K562 (cell line): ENCODE measurements around the gene HAPLN3. TPM values are rescaled to one million over a fixed set of nuclear protein-coding genes. Genes with fewer than 3 reads are reported as not detected.

Experiments used
- KLF16 ChIP-seq: IDR thresholded peaks from 2 replicates; pipeline ENCODE4 v1.6.1; 2016; ENCODE audit warnings: antibody characterized with exemption
- RAD21 ChIP-seq, 2 experiments: fragments of 250-450 bp in 1 of 2; fragments of 450-650 bp in 1 of 2; sonication (Bioruptor Pico) in 1 of 2; formaldehyde crosslinking in 1 of 2; IDR thresholded peaks in 1 of 2; conservative IDR thresholded peaks in 1 of 2; 2 replicates each; pipeline versions ENCODE4 v1.4.0 to v1.8.0; 2020 to 2022; ENCODE audit warnings: mild to moderate bottlenecking in 2 of 2, moderate library complexity in 1 of 2
- SMC3 ChIP-seq: conservative IDR thresholded peaks from 2 replicates; pipeline ENCODE4 v1.6.1; 2011; ENCODE audit warnings: low read depth, low read length, improper control_type of control experiment; ENCODE audit not compliant: insufficient read depth
- TFAM ChIP-seq: fragments of 250-450 bp; sonication (Bioruptor Pico); conservative IDR thresholded peaks from 2 replicates; pipeline ENCODE4 v1.5.0; 2021; ENCODE audit warnings: mild to moderate bottlenecking, moderate library complexity
- YY1 ChIP-seq, 3 experiments: IDR thresholded peaks; 2 replicates each; pipeline ENCODE4 v1.6.1; 2011; ENCODE audit warnings: low read length in 2 of 3, mild to moderate bottlenecking in 2 of 3, moderate library complexity in 2 of 3, borderline replicate concordance in 1 of 3, control low read depth in 1 of 3, low read depth in 1 of 3; ENCODE audit not compliant: insufficient read depth in 3 of 3, insufficient replicate concordance in 2 of 3, control insufficient read depth in 1 of 3, insufficient read length in 1 of 3; ENCODE audit errors: extremely low read depth in 1 of 3
- polyA plus RNA-seq, 8 experiments: library from polyadenylated mRNA; depleted of rRNA in 4 of 8; stranded (reverse) in 5 of 8; unstranded in 3 of 8; fragments of >200 nt; fragmentation: Nextera tagmentation in 2 of 8; fragmentation: Illumina TruSeq in 1 of 8; extraction: Ambion mirVana in 2 of 8; extraction: Trizol in 1 of 8; gene quantifications; 2 replicates each; pipeline versions ENCODE4 v1.2.1 to v1.2.3, GENCODE V29; 2011 to 2014; ENCODE audit warnings: inconsistent platforms in 1 of 8, missing spikeins in 1 of 8
- total RNA-seq, 7 experiments: library from RNA; depleted of rRNA in 6 of 7; stranded (reverse); fragments of >200 nt in 6 of 7; fragmentation: Illumina TruSeq in 2 of 7; extraction: Trizol in 2 of 7; gene quantifications; 2 replicates each; pipeline versions ENCODE4 v1.2.1 to v1.2.3, GENCODE V29; 2011 to 2021; ENCODE audit warnings: low replicate concordance in 1 of 7
- TF ChIP-seq, protein P1 (sequence below), 2 experiments: fragments of 450-650 bp; formaldehyde crosslinking in 1 of 2; IDR thresholded peaks; 2 replicates each; pipeline versions ENCODE4 v1.4.0 to v1.6.1; 2014 to 2020; ENCODE audit warnings: mild to moderate bottlenecking in 2 of 2, borderline replicate concordance in 1 of 2, low read depth in 1 of 2
- TF ChIP-seq, protein P2 (sequence below), 3 experiments: IDR thresholded peaks in 2 of 3; conservative IDR thresholded peaks in 1 of 3; 2 replicates each; pipeline ENCODE4 v1.5.1; 2011 to 2012; ENCODE audit warnings: low read length in 3 of 3, mild to moderate bottlenecking in 3 of 3, control low read depth in 2 of 3, improper control_type of control experiment in 1 of 3, inconsistent platforms in 1 of 3, low read depth in 1 of 3, mixed read lengths in 1 of 3, moderate library complexity in 1 of 3; ENCODE audit not compliant: insufficient read depth in 2 of 3
- TF ChIP-seq, protein P3 (sequence below): sonication (generic); formaldehyde crosslinking; IDR thresholded peaks from 2 replicates; pipeline ENCODE4 v1.8.1; 2022; ENCODE audit warnings: missing genetic modification reagents
- TF ChIP-seq, protein P4 (sequence below): fragments of 250-450 bp; sonication (Bioruptor Pico); IDR thresholded peaks from 2 replicates; pipeline ENCODE4 v1.5.0; 2022; ENCODE audit warnings: mild to moderate bottlenecking
- TF ChIP-seq, protein P5 (sequence below): sonication (generic); formaldehyde crosslinking; IDR thresholded peaks from 2 replicates; pipeline ENCODE4 v1.8.0; 2022; ENCODE audit warnings: missing genetic modification reagents, mild to moderate bottlenecking, moderate library complexity, borderline replicate concordance

HAPLN3 gene
- total and polyA plus RNA-seq, 9 of the 15 experiments (the other 6 are each of a cell fraction or from before 2014, with no cell fraction given): 0.04 to 2.4 (median 0.65) TPM

DNA sequence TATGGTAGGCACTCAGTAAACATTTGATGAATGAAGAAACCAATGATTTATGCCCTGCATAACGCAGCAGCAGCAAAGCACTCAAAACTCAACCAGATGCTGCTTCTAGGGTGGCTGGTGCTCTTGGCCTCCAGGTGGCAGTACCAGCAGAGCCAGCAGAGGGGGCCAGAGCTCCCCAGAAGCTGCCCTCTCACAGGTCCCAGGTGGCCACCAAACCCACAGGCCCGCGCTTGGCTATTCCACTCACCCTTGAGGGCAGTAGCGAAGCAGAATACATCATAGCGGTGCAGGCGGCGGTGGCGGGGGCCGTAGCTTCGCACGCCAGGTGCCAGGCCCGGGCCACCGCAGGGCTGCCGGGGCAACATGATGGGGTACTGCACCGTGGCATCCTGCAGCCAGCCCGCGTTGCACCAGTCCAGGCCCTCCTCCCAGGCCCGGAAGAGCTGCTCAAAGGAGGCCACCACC lies 16.6 kb downstream of the HAPLN3 start (continued):
- TF ChIP-seq, protein P1, sequence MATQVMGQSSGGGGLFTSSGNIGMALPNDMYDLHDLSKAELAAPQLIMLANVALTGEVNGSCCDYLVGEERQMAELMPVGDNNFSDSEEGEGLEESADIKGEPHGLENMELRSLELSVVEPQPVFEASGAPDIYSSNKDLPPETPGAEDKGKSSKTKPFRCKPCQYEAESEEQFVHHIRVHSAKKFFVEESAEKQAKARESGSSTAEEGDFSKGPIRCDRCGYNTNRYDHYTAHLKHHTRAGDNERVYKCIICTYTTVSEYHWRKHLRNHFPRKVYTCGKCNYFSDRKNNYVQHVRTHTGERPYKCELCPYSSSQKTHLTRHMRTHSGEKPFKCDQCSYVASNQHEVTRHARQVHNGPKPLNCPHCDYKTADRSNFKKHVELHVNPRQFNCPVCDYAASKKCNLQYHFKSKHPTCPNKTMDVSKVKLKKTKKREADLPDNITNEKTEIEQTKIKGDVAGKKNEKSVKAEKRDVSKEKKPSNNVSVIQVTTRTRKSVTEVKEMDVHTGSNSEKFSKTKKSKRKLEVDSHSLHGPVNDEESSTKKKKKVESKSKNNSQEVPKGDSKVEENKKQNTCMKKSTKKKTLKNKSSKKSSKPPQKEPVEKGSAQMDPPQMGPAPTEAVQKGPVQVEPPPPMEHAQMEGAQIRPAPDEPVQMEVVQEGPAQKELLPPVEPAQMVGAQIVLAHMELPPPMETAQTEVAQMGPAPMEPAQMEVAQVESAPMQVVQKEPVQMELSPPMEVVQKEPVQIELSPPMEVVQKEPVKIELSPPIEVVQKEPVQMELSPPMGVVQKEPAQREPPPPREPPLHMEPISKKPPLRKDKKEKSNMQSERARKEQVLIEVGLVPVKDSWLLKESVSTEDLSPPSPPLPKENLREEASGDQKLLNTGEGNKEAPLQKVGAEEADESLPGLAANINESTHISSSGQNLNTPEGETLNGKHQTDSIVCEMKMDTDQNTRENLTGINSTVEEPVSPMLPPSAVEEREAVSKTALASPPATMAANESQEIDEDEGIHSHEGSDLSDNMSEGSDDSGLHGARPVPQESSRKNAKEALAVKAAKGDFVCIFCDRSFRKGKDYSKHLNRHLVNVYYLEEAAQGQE (IDR thresholded peaks at IDR 0.05; ENCODE audit: borderline replicate concordance): peak; percentile 29; the same call in 1 of the 2 replicates
- TF ChIP-seq, protein P1 (CRISPR knock-in tag; IDR thresholded peaks at IDR 0.05; ENCODE audit: low read depth): no peak
- TF ChIP-seq, protein P2, sequence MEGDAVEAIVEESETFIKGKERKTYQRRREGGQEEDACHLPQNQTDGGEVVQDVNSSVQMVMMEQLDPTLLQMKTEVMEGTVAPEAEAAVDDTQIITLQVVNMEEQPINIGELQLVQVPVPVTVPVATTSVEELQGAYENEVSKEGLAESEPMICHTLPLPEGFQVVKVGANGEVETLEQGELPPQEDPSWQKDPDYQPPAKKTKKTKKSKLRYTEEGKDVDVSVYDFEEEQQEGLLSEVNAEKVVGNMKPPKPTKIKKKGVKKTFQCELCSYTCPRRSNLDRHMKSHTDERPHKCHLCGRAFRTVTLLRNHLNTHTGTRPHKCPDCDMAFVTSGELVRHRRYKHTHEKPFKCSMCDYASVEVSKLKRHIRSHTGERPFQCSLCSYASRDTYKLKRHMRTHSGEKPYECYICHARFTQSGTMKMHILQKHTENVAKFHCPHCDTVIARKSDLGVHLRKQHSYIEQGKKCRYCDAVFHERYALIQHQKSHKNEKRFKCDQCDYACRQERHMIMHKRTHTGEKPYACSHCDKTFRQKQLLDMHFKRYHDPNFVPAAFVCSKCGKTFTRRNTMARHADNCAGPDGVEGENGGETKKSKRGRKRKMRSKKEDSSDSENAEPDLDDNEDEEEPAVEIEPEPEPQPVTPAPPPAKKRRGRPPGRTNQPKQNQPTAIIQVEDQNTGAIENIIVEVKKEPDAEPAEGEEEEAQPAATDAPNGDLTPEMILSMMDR (IDR thresholded peaks at IDR 0.05 in 2 of 3, conservative IDR thresholded peaks at IDR 0.05 in 1 of 3; ENCODE audit: insufficient read depth in 2 of 3, low read depth in 1 of 3, low read length in 3 of 3): peak; percentile 90 to 98 (median 93)
- TF ChIP-seq TFAM (no peak), KLF16 (0 out of 2 replicates have a peak, but pooled peaks have one; percentile 23), YY1 (IDR thresholded peaks at IDR 0.05; ENCODE audit: borderline replicate concordance in 1 of 3, control insufficient read depth in 1 of 3, extremely low read depth in 1 of 3, insufficient read depth in 3 of 3, insufficient read length in 1 of 3, insufficient replicate concordance in 2 of 3, low read depth in 1 of 3, low read length in 2 of 3) (peak in 1 of 3 experiments; percentile 21), SMC3 (peak; percentile 82), RAD21 (CRISPR knock-in tag; conservative IDR thresholded peaks at IDR 0.05 in 1 of 2, IDR thresholded peaks at IDR 0.05 in 1 of 2) (peak; percentile 59 to 78)
- TF ChIP-seq, protein P3, sequence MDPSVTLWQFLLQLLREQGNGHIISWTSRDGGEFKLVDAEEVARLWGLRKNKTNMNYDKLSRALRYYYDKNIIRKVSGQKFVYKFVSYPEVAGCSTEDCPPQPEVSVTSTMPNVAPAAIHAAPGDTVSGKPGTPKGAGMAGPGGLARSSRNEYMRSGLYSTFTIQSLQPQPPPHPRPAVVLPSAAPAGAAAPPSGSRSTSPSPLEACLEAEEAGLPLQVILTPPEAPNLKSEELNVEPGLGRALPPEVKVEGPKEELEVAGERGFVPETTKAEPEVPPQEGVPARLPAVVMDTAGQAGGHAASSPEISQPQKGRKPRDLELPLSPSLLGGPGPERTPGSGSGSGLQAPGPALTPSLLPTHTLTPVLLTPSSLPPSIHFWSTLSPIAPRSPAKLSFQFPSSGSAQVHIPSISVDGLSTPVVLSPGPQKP (CRISPR knock-in tag): no peak
- TF ChIP-seq, protein P4, sequence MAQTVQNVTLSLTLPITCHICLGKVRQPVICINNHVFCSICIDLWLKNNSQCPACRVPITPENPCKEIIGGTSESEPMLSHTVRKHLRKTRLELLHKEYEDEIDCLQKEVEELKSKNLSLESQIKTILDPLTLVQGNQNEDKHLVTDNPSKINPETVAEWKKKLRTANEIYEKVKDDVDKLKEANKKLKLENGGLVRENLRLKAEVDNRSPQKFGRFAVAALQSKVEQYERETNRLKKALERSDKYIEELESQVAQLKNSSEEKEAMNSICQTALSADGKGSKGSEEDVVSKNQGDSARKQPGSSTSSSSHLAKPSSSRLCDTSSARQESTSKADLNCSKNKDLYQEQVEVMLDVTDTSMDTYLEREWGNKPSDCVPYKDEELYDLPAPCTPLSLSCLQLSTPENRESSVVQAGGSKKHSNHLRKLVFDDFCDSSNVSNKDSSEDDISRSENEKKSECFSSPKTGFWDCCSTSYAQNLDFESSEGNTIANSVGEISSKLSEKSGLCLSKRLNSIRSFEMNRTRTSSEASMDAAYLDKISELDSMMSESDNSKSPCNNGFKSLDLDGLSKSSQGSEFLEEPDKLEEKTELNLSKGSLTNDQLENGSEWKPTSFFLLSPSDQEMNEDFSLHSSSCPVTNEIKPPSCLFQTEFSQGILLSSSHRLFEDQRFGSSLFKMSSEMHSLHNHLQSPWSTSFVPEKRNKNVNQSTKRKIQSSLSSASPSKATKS: no peak
- TF ChIP-seq, protein P5, sequence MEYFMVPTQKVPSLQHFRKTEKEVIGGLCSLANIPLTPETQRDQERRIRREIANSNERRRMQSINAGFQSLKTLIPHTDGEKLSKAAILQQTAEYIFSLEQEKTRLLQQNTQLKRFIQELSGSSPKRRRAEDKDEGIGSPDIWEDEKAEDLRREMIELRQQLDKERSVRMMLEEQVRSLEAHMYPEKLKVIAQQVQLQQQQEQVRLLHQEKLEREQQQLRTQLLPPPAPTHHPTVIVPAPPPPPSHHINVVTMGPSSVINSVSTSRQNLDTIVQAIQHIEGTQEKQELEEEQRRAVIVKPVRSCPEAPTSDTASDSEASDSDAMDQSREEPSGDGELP (CRISPR knock-in tag): peak; percentile 56
